Calu3 (cell line): ENCODE results near the gene TWIST2. TPM values are rescaled to one million over a fixed set of nuclear protein-coding genes. Genes with fewer than 3 reads are reported as not detected.

Experiments
- BruUV-seq: library from RNA; stranded (reverse); fragments of 400-500 nt; replicated peaks from 2 replicates; lab custom pipeline; 2021; lab: Mats Ljungman, UMichigan
- CTCF ChIA-PET: fragments of 300-600 bp; sonication (Branson Sonifier 250); formaldehyde crosslinking; loops from one replicate; lab custom pipeline; 2022; ENCODE audit warnings: antibody characterized with exemption; lab: Charles Lee
- DNase-seq: peaks from one replicate; pipeline ENCODE4 v3.0.0; 2022
- H3K27ac Mint-ChIP-seq: one replicate; pipeline ENCODE4 v1.8.0; 2022; ENCODE audit warnings: mixed read lengths; ENCODE audit not compliant: unreplicated experiment
- H3K27me3 Mint-ChIP-seq: one replicate; pipeline ENCODE4 v1.8.0; 2022; ENCODE audit warnings: mixed read lengths; ENCODE audit not compliant: unreplicated experiment
- H3K36me3 Mint-ChIP-seq: one replicate; pipeline ENCODE4 v1.8.0; 2022; ENCODE audit warnings: mild to moderate bottlenecking, moderate library complexity, mixed read lengths; ENCODE audit not compliant: insufficient read depth, unreplicated experiment
- H3K4me1 Mint-ChIP-seq: one replicate; pipeline ENCODE4 v1.8.0; 2022; ENCODE audit warnings: mild to moderate bottlenecking, low read depth, mixed read lengths; ENCODE audit not compliant: unreplicated experiment
- H3K4me3 Mint-ChIP-seq: one replicate; pipeline ENCODE4 v1.8.0; 2022; ENCODE audit warnings: mild to moderate bottlenecking, low read depth, moderate library complexity, mixed read lengths; ENCODE audit not compliant: unreplicated experiment
- H3K9me3 Mint-ChIP-seq: one replicate; pipeline ENCODE4 v1.8.0; 2022; ENCODE audit warnings: low read depth, mixed read lengths; ENCODE audit not compliant: unreplicated experiment
- intact Hi-C: fragments of 100-400 bp; cut with micrococcal nuclease; formaldehyde crosslinking; loops from one replicate; pipeline ENCODE4 v1.10.0; 2022; ENCODE audit not compliant: unreplicated experiment
- total RNA-seq: library from RNA; stranded (reverse); gene quantifications from 2 replicates; pipeline ENCODE4 v1.2.3, GENCODE V29; 2022
- TF ChIP-seq, protein P1 (sequence below): fragments of 200-600 bp; IDR thresholded peaks from one replicate; pipeline ENCODE4 v1.8.0; 2022; ENCODE audit warnings: antibody characterized with exemption; ENCODE audit not compliant: unreplicated experiment

TWIST2 gene
- total RNA-seq, 1 experiment from 2014 or later: not detected

DNA sequence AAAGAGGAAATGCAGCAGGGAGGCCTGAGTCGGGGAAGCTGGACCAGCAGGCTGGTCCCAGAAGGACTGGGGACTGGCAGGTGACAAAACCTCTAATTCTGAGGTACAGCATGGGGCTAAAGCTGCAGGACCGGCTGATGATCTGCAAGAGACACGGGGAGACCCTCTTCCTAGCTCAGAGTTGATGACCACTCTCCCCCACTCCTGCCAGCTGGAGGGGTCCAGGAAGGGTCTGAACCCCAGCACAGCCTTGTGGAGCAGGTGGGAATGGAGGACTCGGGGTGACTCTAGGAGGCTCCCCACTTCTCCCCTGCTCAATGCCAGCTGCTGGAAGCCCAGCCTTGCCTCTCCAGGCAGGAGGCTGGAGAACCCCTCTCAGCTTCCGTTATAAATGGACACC is 67.7 kb downstream of the TWIST2 start:
- CTCF ChIA-PET: interaction anchor here (0.6 to 0.8 kb wide), 2 partner anchors 155 to 686 kb away, joined by 3 to 7 read pairs; no protein-coding TSS in a partner anchor
- Mint-ChIP-seq H3K27ac (no peak overlapping the region), H3K4me3 (no peak overlapping the region), H3K4me1 (no peaks in the 10 kb centered on the region), H3K27me3 (peaks cover 73% of the 10 kb centered on the region), H3K9me3 (no peaks in the 10 kb centered on the region), H3K36me3 (no peaks in the 10 kb centered on the region)
- TF ChIP-seq, protein P1, sequence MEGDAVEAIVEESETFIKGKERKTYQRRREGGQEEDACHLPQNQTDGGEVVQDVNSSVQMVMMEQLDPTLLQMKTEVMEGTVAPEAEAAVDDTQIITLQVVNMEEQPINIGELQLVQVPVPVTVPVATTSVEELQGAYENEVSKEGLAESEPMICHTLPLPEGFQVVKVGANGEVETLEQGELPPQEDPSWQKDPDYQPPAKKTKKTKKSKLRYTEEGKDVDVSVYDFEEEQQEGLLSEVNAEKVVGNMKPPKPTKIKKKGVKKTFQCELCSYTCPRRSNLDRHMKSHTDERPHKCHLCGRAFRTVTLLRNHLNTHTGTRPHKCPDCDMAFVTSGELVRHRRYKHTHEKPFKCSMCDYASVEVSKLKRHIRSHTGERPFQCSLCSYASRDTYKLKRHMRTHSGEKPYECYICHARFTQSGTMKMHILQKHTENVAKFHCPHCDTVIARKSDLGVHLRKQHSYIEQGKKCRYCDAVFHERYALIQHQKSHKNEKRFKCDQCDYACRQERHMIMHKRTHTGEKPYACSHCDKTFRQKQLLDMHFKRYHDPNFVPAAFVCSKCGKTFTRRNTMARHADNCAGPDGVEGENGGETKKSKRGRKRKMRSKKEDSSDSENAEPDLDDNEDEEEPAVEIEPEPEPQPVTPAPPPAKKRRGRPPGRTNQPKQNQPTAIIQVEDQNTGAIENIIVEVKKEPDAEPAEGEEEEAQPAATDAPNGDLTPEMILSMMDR: no peak
- BruUV-seq: no TSS peak
- intact Hi-C loops: no loop called here
- no peak for DNase-seq

DNA sequence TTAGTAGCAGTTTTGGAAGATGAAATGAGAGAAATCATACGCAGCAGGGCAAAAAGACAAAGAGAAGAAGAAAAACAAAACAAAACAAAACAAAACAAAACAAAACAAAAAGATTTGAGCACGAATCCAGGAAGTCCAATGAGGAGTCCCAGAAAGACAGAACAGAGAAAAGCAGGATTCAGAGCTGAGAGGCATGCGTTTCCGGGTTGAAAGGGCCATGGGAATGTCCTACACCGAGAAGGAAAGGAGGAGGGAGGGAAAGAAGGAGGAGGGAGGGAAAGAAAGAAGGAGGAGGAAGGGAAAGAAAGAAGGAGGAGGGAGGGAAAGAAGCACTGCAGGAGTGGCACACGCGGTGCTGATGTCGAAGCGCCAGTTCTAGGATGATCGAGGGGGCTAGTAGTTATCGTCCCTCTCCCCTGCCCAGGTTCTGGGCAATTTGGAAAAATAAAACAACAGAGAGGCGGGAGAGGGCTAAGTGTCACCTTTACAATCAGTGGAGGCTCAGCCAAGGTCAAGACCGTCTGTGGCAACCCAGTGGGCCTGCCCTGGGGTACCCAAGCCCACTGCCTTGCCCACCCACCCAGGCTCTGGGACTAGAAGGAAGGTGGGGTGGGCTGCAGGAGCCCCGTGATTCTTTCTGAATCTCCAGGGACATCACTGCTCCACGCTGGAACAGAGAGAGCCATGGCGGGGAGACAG is 68.4 kb downstream of the TWIST2 start:
- H3K27me3 Mint-ChIP-seq: peaks cover 81% of the 10 kb centered on the region
- no TSS peak for BruUV-seq
- H3K9me3 Mint-ChIP-seq: no peaks in the 10 kb centered on the region
- no peak for DNase-seq
- H3K27ac Mint-ChIP-seq: no peak overlapping the region
- intact Hi-C loops: no loop called here
- no peak overlapping the region for H3K4me3 Mint-ChIP-seq
- CTCF ChIA-PET: interaction anchor here (0.6 to 0.8 kb wide), 2 partner anchors 155 to 685 kb away, joined by 3 to 7 read pairs; no protein-coding TSS in a partner anchor
- TF ChIP-seq, protein P1: no peak
- H3K36me3 Mint-ChIP-seq: no peaks in the 10 kb centered on the region
- H3K4me1 Mint-ChIP-seq: no peaks in the 10 kb centered on the region

DNA sequence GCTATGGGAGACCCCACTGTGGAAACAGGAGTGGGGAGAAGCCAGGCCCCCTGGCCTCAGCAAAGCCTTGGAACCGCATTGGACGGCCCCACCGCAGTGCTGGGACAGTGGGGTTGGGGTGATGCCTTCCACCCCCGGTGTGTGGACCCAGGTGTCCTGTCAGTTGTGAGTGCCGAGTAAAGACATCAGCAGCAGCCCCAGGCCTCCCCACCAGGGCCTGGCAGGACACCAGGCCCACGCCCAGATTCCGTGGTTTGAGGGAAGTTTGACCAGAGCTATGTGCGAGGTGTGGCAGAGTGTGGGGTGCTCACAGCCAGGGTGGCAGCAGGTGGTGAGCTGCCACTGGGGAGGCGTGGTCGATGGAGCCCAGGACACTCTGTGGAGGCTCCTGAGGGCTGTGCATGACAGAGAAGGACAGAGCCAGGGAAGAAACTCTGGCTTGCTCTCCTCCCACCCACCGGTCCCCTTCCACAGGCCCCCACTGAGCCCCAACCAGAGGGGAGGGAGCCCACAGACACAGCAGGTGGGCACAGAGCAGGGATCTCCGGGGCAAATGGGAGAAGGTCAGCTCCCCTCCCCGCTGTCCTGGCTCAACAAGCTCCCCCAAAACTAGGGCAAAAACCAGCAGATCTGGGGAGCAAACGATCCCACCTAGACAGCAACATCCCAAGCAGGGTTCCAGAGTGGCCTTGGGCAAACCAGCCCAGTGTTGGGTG is 69.1 kb downstream of the TWIST2 start:
- intact Hi-C loops: no loop called here
- H3K4me1 Mint-ChIP-seq: no peaks in the 10 kb centered on the region
- CTCF ChIA-PET: no interaction called here
- DNase-seq: no peak
- H3K9me3 Mint-ChIP-seq: no peaks in the 10 kb centered on the region
- peaks cover 88% of the 10 kb centered on the region for H3K27me3 Mint-ChIP-seq
- H3K4me3 Mint-ChIP-seq: no peak overlapping the region
- no peaks in the 10 kb centered on the region for H3K36me3 Mint-ChIP-seq
- H3K27ac Mint-ChIP-seq: no peak overlapping the region
- BruUV-seq: no TSS peak
- TF ChIP-seq, protein P1: no peak

DNA sequence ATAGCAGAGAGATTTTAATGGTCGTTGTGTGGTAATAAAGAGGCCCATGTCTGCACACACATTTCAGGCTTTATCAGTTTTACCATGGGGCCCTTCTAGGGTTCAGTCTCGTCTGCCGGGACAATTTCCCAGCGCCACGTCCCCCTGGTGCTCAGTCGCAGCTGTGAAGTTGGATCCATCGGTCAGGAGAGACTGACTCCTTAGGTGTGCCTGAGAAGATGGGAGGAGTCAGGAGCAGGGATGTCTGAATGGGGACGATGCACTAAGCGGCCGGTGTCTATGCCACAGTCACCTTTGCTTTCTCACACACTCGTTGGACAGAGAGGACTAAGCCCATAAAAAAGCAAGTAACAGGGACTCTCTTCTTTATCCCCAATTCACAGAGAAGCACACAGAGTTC is 71.4 kb downstream of the TWIST2 start:
- H3K27ac Mint-ChIP-seq: no peak overlapping the region
- no TSS peak for BruUV-seq
- no peaks in the 10 kb centered on the region for H3K9me3 Mint-ChIP-seq
- no peak overlapping the region for H3K4me3 Mint-ChIP-seq
- no peak for DNase-seq
- intact Hi-C loops: no loop called here
- TF ChIP-seq, protein P1: no peak
- CTCF ChIA-PET: no interaction called here
- peaks cover 100% of the 10 kb centered on the region for H3K27me3 Mint-ChIP-seq
- no peaks in the 10 kb centered on the region for H3K4me1 Mint-ChIP-seq
- no peaks in the 10 kb centered on the region for H3K36me3 Mint-ChIP-seq
